Erythroblast (primary cell): ENCODE measurements around the gene RERE.

Experiments used
- GATA1 ChIP-seq: IDR thresholded peaks from 2 replicates; pipeline ENCODE4 v1.6.1; 2011; ENCODE audit warnings: low read depth, mild to moderate bottlenecking, control low read depth, low read length, moderate library complexity
- POLR2A ChIP-seq: IDR thresholded peaks from 2 replicates; pipeline ENCODE4 v1.6.1; 2011; ENCODE audit warnings: mild to moderate bottlenecking, low read length

DNA sequence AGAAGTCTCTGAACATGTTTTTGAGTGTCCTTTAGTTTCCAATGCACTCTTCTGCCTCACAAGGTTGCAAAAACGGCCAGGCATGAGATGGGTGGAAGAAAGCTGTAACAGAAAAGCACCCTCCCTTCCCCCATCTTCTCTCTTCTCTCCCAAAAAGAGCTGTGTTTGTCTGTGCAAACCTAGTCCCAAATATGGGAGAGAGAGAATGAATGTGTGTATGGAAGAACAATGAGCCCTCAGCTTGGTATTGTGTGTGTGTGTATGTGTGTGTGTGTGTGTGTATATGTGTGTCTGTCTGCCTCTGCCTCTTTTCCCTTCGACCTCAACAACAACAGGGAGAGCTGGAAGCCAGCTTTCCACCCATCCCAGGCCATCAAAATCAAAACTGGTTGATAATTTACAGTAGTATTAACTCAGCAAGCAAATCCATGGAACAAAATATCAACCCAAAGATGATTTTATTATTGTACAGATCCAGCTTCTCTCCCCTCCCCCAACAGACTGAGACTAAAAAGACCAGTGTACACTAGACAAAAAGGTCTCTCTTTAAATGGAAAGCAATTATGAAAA lies 1.8 kb downstream of the RERE start:
- TF ChIP-seq POLR2A, result no peak
- TF ChIP-seq GATA1, result no peak
